T-helper 17 cell (primary cell): ENCODE data around the gene AKAP8L. TPM values are rescaled to one million over a fixed set of nuclear protein-coding genes. Genes with fewer than 3 reads are reported as not detected.
"Not testable (repeated sequence)": the region's sequence is repeated elsewhere in the genome, so short reads cannot be mapped to it uniquely, and the experiment has no call there.

Experiments used
- ATAC-seq: fragments of 150-1000 bp; cut with Tn5 transposase; 2 replicates; pipeline ENCODE4 v1.10.0; 2021; ENCODE audit warnings: mild to moderate bottlenecking, moderate library complexity
- DNase-seq, 3 donors: peaks; one replicate each; pipeline versions ENCODE4 v3.0.0 to v3.0.0-alpha.2; 2020 to 2021
- H3K9me3 ChIP-seq: one replicate; pipeline ENCODE4 v1.7.0; 2013; ENCODE audit warnings: low read length, mild to moderate bottlenecking; ENCODE audit not compliant: control insufficient read depth, poor library complexity, severe bottlenecking
- H3K27ac Mint-ChIP-seq: one replicate; pipeline ENCODE4 v1.8.0; 2022; ENCODE audit warnings: mild to moderate bottlenecking, moderate library complexity, mixed read lengths
- H3K27me3 Mint-ChIP-seq: one replicate; pipeline ENCODE4 v1.8.0; 2022; ENCODE audit warnings: mixed read lengths
- H3K36me3 Mint-ChIP-seq: one replicate; pipeline ENCODE4 v1.8.0; 2022; ENCODE audit warnings: low read depth, mixed read lengths
- H3K4me1 Mint-ChIP-seq: one replicate; pipeline ENCODE4 v1.8.0; 2022; ENCODE audit warnings: mild to moderate bottlenecking, mixed read lengths
- H3K4me3 Mint-ChIP-seq: one replicate; pipeline ENCODE4 v1.8.0; 2022; ENCODE audit warnings: mild to moderate bottlenecking, moderate library complexity, mixed read lengths
- total RNA-seq, 4 donors: library from RNA in 2 of 4; stranded (reverse) in 2 of 4; gene quantifications; one replicate each; pipeline ENCODE4 v1.2.3 and lab custom pipeline; 2022 to 2026

The AKAP8L gene
- total RNA-seq, 2 donors from 2014 or later: 116 to 123 TPM

- ATAC-seq (no peak), DNase-seq (no peak)
- Mint-ChIP-seq H3K27me3 (no peaks in the 10 kb centered on the region), H3K36me3 (peaks cover 8% of the 10 kb centered on the region), H3K4me1 (peaks cover 9% of the 10 kb centered on the region), H3K27ac (no peak overlapping the region), H3K4me3 (no peak overlapping the region)
- H3K9me3 ChIP-seq: no peaks in the 10 kb centered on the region
Observed at GRCh38 chr19:15424692-15425272, 6.0 kb upstream of the AKAP8L start.

GRCh38 chr19:15424121-15424520, 5.3 kb upstream of the AKAP8L start:
- Mint-ChIP-seq H3K27me3 (no peaks in the 10 kb centered on the region), H3K4me3 (no peak overlapping the region), H3K4me1 (peaks cover 14% of the 10 kb centered on the region)

GRCh38 chr19:15423130-15423529, 4.3 kb upstream of the AKAP8L start:
- ATAC-seq (no peak), DNase-seq (no peak)
- no peaks in the 10 kb centered on the region for H3K27me3 Mint-ChIP-seq
- H3K36me3 Mint-ChIP-seq: peaks cover 8% of the 10 kb centered on the region
- no peak overlapping the region for H3K27ac Mint-ChIP-seq
- peaks cover 19% of the 10 kb centered on the region for H3K4me1 Mint-ChIP-seq
- no peaks in the 10 kb centered on the region for H3K9me3 ChIP-seq
- H3K4me3 Mint-ChIP-seq: no peak overlapping the region

More at GRCh38 chr19:15424121-15424520, 5.3 kb upstream of the AKAP8L start:
- H3K27ac Mint-ChIP-seq: no peak overlapping the region
- ATAC-seq (no peak), DNase-seq (no peak)
- no peaks in the 10 kb centered on the region for H3K9me3 ChIP-seq
- peaks cover 8% of the 10 kb centered on the region for H3K36me3 Mint-ChIP-seq

GRCh38 chr19:15422296-15423075, 3.7 kb upstream of the AKAP8L start:
- H3K9me3 ChIP-seq: no peaks in the 10 kb centered on the region
- H3K27ac Mint-ChIP-seq: no peak overlapping the region
- H3K4me1 Mint-ChIP-seq: peaks cover 25% of the 10 kb centered on the region
- H3K36me3 Mint-ChIP-seq: peaks cover 8% of the 10 kb centered on the region
- no peaks in the 10 kb centered on the region for H3K27me3 Mint-ChIP-seq
- DNase-seq (no peak), ATAC-seq (no peak)
- no peak overlapping the region for H3K4me3 Mint-ChIP-seq

- DNase-seq (no peak), ATAC-seq (no peak)
- H3K9me3 ChIP-seq: no peaks in the 10 kb centered on the region
- H3K27me3 Mint-ChIP-seq: no peaks in the 10 kb centered on the region
- no peak overlapping the region for H3K27ac Mint-ChIP-seq
- no peak overlapping the region for H3K4me3 Mint-ChIP-seq
- peaks cover 28% of the 10 kb centered on the region for H3K4me1 Mint-ChIP-seq
- peaks cover 8% of the 10 kb centered on the region for H3K36me3 Mint-ChIP-seq
Observed at GRCh38 chr19:15421721-15422260, 3.0 kb upstream of the AKAP8L start.

GRCh38 chr19:15421136-15421695, 2.4 kb upstream of the AKAP8L start:
- DNase-seq (no peak), ATAC-seq (no peak)
- H3K27me3 Mint-ChIP-seq: no peaks in the 10 kb centered on the region
- H3K4me3 Mint-ChIP-seq: no peak overlapping the region
- H3K4me1 Mint-ChIP-seq: peaks cover 29% of the 10 kb centered on the region
- no peak overlapping the region for H3K27ac Mint-ChIP-seq
- H3K9me3 ChIP-seq: no peaks in the 10 kb centered on the region
- H3K36me3 Mint-ChIP-seq: peaks cover 4% of the 10 kb centered on the region

GRCh38 chr19:15419413-15420025, 731 bp upstream of the AKAP8L start:
- Mint-ChIP-seq H3K27me3 (no peaks in the 10 kb centered on the region), H3K4me1 (peaks cover 34% of the 10 kb centered on the region), H3K36me3 (peaks cover 2% of the 10 kb centered on the region), H3K27ac (peak overlapping the region; percentile 93), H3K4me3 (peak overlapping the region; percentile 100)
- no peak for DNase-seq
- H3K9me3 ChIP-seq: no peaks in the 10 kb centered on the region
- ATAC-seq: no peak

GRCh38 chr19:15418231-15418578, 583 bp downstream of the AKAP8L start:
- peak overlapping the region; percentile 93 for H3K27ac Mint-ChIP-seq
- H3K36me3 Mint-ChIP-seq: no peaks in the 10 kb centered on the region
- peak overlapping the region; percentile 100 for H3K4me3 Mint-ChIP-seq
- H3K4me1 Mint-ChIP-seq: peaks cover 37% of the 10 kb centered on the region
- H3K9me3 ChIP-seq: no peaks in the 10 kb centered on the region
- DNase-seq (no peak), ATAC-seq (no peak)
- H3K27me3 Mint-ChIP-seq: no peaks in the 10 kb centered on the region

GRCh38 chr19:15417699-15418098, 1.1 kb downstream of the AKAP8L start:
- H3K27ac Mint-ChIP-seq: peak overlapping the region; percentile 93
- no peak for ATAC-seq
- peaks cover 40% of the 10 kb centered on the region for H3K4me1 Mint-ChIP-seq
- DNase-seq: no peak
- H3K36me3 Mint-ChIP-seq: no peaks in the 10 kb centered on the region
- H3K9me3 ChIP-seq: no peaks in the 10 kb centered on the region
- no peaks in the 10 kb centered on the region for H3K27me3 Mint-ChIP-seq
- H3K4me3 Mint-ChIP-seq: peak overlapping the region; percentile 100

- Mint-ChIP-seq H3K27me3 (no peaks in the 10 kb centered on the region), H3K4me3 (no peak overlapping the region), H3K4me1 (peaks cover 30% of the 10 kb centered on the region), H3K36me3 (no peaks in the 10 kb centered on the region), H3K27ac (peak overlapping the region; percentile 11)
- no peak for DNase-seq
- no peaks in the 10 kb centered on the region for H3K9me3 ChIP-seq
- no peak for ATAC-seq
Observed at GRCh38 chr19:15412832-15413231, 6.0 kb downstream of the AKAP8L start.

- H3K27ac Mint-ChIP-seq, DNase-seq, H3K9me3 ChIP-seq, ATAC-seq, H3K36me3 Mint-ChIP-seq, H3K4me3 Mint-ChIP-seq, H3K27me3 Mint-ChIP-seq: not testable (repeated sequence)
- peaks cover 20% of the 10 kb centered on the region for H3K4me1 Mint-ChIP-seq
Observed at GRCh38 chr19:15411351-15411750, 7.4 kb downstream of the AKAP8L start.

GRCh38 chr19:15404780-15405211, 14.0 kb downstream of the AKAP8L start:
- no peaks in the 10 kb centered on the region for H3K9me3 ChIP-seq
- H3K4me3 Mint-ChIP-seq: peak overlapping the region; percentile 63
- peak overlapping the region; percentile 83 for H3K27ac Mint-ChIP-seq
- no peaks in the 10 kb centered on the region for H3K27me3 Mint-ChIP-seq
- no peak for DNase-seq
- peaks cover 20% of the 10 kb centered on the region for H3K4me1 Mint-ChIP-seq
- peaks cover 2% of the 10 kb centered on the region for H3K36me3 Mint-ChIP-seq
- no peak for ATAC-seq

GRCh38 chr19:15404097-15404779, 14.6 kb downstream of the AKAP8L start:
- DNase-seq (no peak), ATAC-seq (no peak)
- Mint-ChIP-seq H3K4me1 (peaks cover 20% of the 10 kb centered on the region), H3K36me3 (peaks cover 2% of the 10 kb centered on the region), H3K27ac (peak overlapping the region; percentile 83), H3K27me3 (no peaks in the 10 kb centered on the region), H3K4me3 (peak overlapping the region; percentile 63)
- H3K9me3 ChIP-seq: no peaks in the 10 kb centered on the region
